NB4 (cell line): ENCODE measurements around the gene UNC119B.

Source experiments
- CTCF ChIP-seq: IDR thresholded peaks from one replicate; pipeline ENCODE4 v1.5.1; 2012; ENCODE audit warnings: low read depth, low read length
- MAX ChIP-seq: IDR thresholded peaks from 2 replicates; pipeline ENCODE4 v1.6.1; 2011; ENCODE audit warnings: low read depth, low read length
- MYC ChIP-seq: IDR thresholded peaks from 2 replicates; pipeline ENCODE4 v1.6.1; 2011; ENCODE audit warnings: low read depth, low read length
- POLR2A ChIP-seq: IDR thresholded peaks from 2 replicates; pipeline ENCODE4 v1.6.1; 2011; ENCODE audit warnings: mild to moderate bottlenecking; ENCODE audit not compliant: insufficient read length; ENCODE audit errors: extremely low read depth

GRCh38 chr12:120755269-120755668 is 45.0 kb downstream of the UNC119B start:
- no peak for TF ChIP-seq POLR2A
- TF ChIP-seq CTCF = no peak
- no peak for TF ChIP-seq MAX
- no peak for TF ChIP-seq MYC
